Tibial nerve (tissue), 3 donors: ENCODE results near the gene LRBA.
"Not testable (repeated sequence)": the region's sequence is repeated elsewhere in the genome, so short reads cannot be mapped to it uniquely, and the experiment has no call there.

Experiments used
- POLR2A ChIP-seq, 2 donors: fragments of 450-650 bp; IDR thresholded peaks; one replicate each; pipeline ENCODE4 v1.6.1; 2017; ENCODE audit warnings: antibody characterized with exemption in 2 of 2, mild to moderate bottlenecking in 2 of 2, moderate library complexity in 2 of 2
- TF ChIP-seq, protein P1 (sequence below), 5 experiments: fragments of 200-600 bp in 3 of 5; fragments of 450-650 bp in 2 of 5; sonication (generic) in 3 of 5; IDR thresholded peaks; one replicate each; pipeline ENCODE4 v1.5.1; 2016 to 2019; ENCODE audit warnings: antibody characterized with exemption in 5 of 5, mild to moderate bottlenecking in 3 of 5, moderate library complexity in 2 of 5

DNA sequence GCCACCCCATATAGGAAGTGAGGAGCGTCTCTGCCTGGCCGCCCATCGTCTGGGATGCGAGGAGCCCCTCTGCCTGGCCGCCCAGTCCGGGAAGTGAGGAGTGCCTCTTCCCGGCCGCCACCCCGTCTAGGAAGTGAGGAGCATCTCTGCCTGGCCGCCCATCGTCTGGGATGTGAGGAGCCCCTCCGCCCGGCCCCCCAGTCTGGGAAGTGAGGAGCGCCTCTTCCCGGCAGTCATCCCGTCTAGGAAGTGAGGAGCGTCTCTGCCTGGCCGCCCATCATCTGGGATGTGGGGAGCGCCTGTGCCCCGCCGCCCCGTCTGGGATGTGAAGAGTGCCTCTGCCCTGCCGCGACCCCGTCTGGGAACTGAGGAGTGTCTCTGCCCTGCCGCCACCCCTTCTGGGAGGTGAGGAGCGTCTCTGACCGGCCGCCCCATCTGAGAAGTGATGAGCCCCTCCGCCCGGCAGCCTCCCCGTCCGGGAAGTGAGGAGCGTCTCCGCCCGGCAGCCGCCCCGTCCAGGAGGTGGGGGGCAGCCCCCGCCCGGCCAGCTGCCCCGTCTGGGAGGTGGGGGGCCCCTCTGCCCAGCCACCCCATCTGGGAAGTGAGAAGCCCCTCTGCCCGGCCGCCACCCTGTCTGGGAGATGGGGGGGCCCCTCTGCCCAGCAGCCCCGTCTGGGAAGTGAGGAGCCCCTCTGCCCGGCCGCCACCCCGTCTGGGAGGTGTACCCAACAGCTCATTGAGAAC is 51.3 kb downstream of the LRBA start:
- TF ChIP-seq, protein P1, sequence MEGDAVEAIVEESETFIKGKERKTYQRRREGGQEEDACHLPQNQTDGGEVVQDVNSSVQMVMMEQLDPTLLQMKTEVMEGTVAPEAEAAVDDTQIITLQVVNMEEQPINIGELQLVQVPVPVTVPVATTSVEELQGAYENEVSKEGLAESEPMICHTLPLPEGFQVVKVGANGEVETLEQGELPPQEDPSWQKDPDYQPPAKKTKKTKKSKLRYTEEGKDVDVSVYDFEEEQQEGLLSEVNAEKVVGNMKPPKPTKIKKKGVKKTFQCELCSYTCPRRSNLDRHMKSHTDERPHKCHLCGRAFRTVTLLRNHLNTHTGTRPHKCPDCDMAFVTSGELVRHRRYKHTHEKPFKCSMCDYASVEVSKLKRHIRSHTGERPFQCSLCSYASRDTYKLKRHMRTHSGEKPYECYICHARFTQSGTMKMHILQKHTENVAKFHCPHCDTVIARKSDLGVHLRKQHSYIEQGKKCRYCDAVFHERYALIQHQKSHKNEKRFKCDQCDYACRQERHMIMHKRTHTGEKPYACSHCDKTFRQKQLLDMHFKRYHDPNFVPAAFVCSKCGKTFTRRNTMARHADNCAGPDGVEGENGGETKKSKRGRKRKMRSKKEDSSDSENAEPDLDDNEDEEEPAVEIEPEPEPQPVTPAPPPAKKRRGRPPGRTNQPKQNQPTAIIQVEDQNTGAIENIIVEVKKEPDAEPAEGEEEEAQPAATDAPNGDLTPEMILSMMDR (IDR thresholded peaks at IDR 0.05), result not testable (repeated sequence)
- not testable (repeated sequence) for TF ChIP-seq POLR2A (IDR thresholded peaks at IDR 0.05)
